ENCODE data around the gene ZDHHC17. TPM values are rescaled to one million over a fixed set of nuclear protein-coding genes. Genes with fewer than 3 reads are reported as not detected.

ZDHHC17 gene
- total RNA-seq, 1 experiment from 2014 or later = 35.3 TPM

- H2AFZ ChIP-seq (ENCODE audit: low read length) = no peak overlapping the region
- DNase-seq (peak; percentile 58), ATAC-seq (peak; percentile 70)
- H3K27me3 ChIP-seq (ENCODE audit: low read length) = no peaks in the 10 kb centered on the region
- H3K36me3 ChIP-seq (ENCODE audit: low read depth, low read length) = no peaks in the 10 kb centered on the region
- no peaks in the 10 kb centered on the region for H3F3A ChIP-seq (ENCODE audit: low read length, unreplicated experiment)
- H3K4me3 ChIP-seq (ENCODE audit: low read length) = no peak overlapping the region
- no peaks in the 10 kb centered on the region for H3K9me2 ChIP-seq (replicated peaks; ENCODE audit: low read length)
- no peak overlapping the region for H3K4me2 ChIP-seq (ENCODE audit: low read length)
- CTCF ChIA-PET = interaction anchor here (0.5 to 1.2 kb wide), 8 partner anchors 23 to 200 kb away, joined by 3 to 9 read pairs (median 3); no protein-coding TSS in a partner anchor
- no peaks in the 10 kb centered on the region for H3K4me1 ChIP-seq (ENCODE audit: insufficient read depth, low read length)
- intact Hi-C loops (cut with micrococcal nuclease) = loop anchor here (1.0 to 10.0 kb wide), 3 partner anchors 194 to 1604 kb away; no protein-coding TSS in a partner anchor
- H3K79me2 ChIP-seq (ENCODE audit: low read length) = no peaks in the 10 kb centered on the region
- no peaks in the 10 kb centered on the region for H3K9me3 ChIP-seq (ENCODE audit: low read length)
- POLR2A ChIA-PET (ENCODE audit: unreplicated experiment) = no interaction called here
- no peak overlapping the region for H3K9ac ChIP-seq (ENCODE audit: low read length)
- no peak overlapping the region for H3K27ac ChIP-seq (ENCODE audit: low read length)
- no TSS peak for BruUV-seq (replicated peaks)
- no peaks in the 10 kb centered on the region for H4K20me1 ChIP-seq (ENCODE audit: low read length)
- peak; percentile 88 for TF ChIP-seq CTCF (conservative IDR thresholded peaks at IDR 0.05; ENCODE audit: low read depth, low read length)
- TF ChIP-seq EZH2phosphoT487 (IDR thresholded peaks at IDR 0.05; ENCODE audit: borderline replicate concordance, low read length) = no peak
These were observed 57.1 kb downstream of the ZDHHC17 start for GRCh38 chr12:76820888-76821482.

GRCh38 chr12:76830436-76830835 lies 66.5 kb downstream of the ZDHHC17 start:
- no peak for DNase-seq
- Histone ChIP-seq H3K36me3 (ENCODE audit: low read depth, low read length) (peaks cover 7% of the 10 kb centered on the region; the same call in 1 of the 2 replicates), H3K9me2 (replicated peaks; ENCODE audit: low read length) (no peaks in the 10 kb centered on the region), H3K79me2 (ENCODE audit: low read length) (no peaks in the 10 kb centered on the region), H3K9me3 (ENCODE audit: low read length) (no peaks in the 10 kb centered on the region), H3K9ac (ENCODE audit: low read length) (no peak overlapping the region), H3F3A (ENCODE audit: low read length, unreplicated experiment) (no peaks in the 10 kb centered on the region), H3K27ac (ENCODE audit: low read length) (no peak overlapping the region), H2AFZ (ENCODE audit: low read length) (no peak overlapping the region), H3K4me1 (ENCODE audit: insufficient read depth, low read length) (no peaks in the 10 kb centered on the region), H4K20me1 (ENCODE audit: low read length) (no peaks in the 10 kb centered on the region), H3K27me3 (ENCODE audit: low read length) (no peaks in the 10 kb centered on the region), H3K4me2 (ENCODE audit: low read length) (no peak overlapping the region), H3K4me3 (ENCODE audit: low read length) (no peak overlapping the region)
- intact Hi-C loops (cut with micrococcal nuclease) = no loop called here
- ChIA-PET CTCF (no interaction called here), POLR2A (ENCODE audit: unreplicated experiment) (no interaction called here)
- ATAC-seq = no peak
- TF ChIP-seq CTCF (conservative IDR thresholded peaks at IDR 0.05; ENCODE audit: low read depth, low read length) = no peak
- no peak for TF ChIP-seq EZH2phosphoT487 (IDR thresholded peaks at IDR 0.05; ENCODE audit: borderline replicate concordance, low read length)
- no peak for TF ChIP-seq EZH2 (IDR thresholded peaks at IDR 0.05; ENCODE audit: low read length, unreplicated experiment)
- BruUV-seq (replicated peaks) = no TSS peak

GRCh38 chr12:76836633-76837032 lies 72.7 kb downstream of the ZDHHC17 start:
- ChIA-PET POLR2A (ENCODE audit: unreplicated experiment) (no interaction called here), CTCF (no interaction called here)
- Histone ChIP-seq H3K79me2 (ENCODE audit: low read length) (no peaks in the 10 kb centered on the region), H3K27ac (ENCODE audit: low read length) (no peak overlapping the region), H3F3A (ENCODE audit: low read length, unreplicated experiment) (no peaks in the 10 kb centered on the region), H3K4me1 (ENCODE audit: insufficient read depth, low read length) (no peaks in the 10 kb centered on the region), H3K36me3 (ENCODE audit: low read depth, low read length) (0 out of 2 replicates have a peak, but pooled peaks cover 3% of the 10 kb centered on the region), H2AFZ (ENCODE audit: low read length) (no peak overlapping the region), H3K4me3 (ENCODE audit: low read length) (no peak overlapping the region), H3K9ac (ENCODE audit: low read length) (no peak overlapping the region), H4K20me1 (ENCODE audit: low read length) (no peaks in the 10 kb centered on the region), H3K9me3 (ENCODE audit: low read length) (no peaks in the 10 kb centered on the region), H3K9me2 (replicated peaks; ENCODE audit: low read length) (no peaks in the 10 kb centered on the region), H3K27me3 (ENCODE audit: low read length) (no peaks in the 10 kb centered on the region), H3K4me2 (ENCODE audit: low read length) (no peak overlapping the region)
- no peak for ATAC-seq
- TF ChIP-seq CTCF (conservative IDR thresholded peaks at IDR 0.05; ENCODE audit: low read depth, low read length) (no peak), EZH2phosphoT487 (IDR thresholded peaks at IDR 0.05; ENCODE audit: borderline replicate concordance, low read length) (no peak), EZH2 (IDR thresholded peaks at IDR 0.05; ENCODE audit: low read length, unreplicated experiment) (no peak)
- no TSS peak for BruUV-seq (replicated peaks)
- no peak for DNase-seq
- intact Hi-C loops (cut with micrococcal nuclease) = no loop called here

Data from PC-3 (cell line).